Mammary epithelial cell (primary cell): ENCODE results near the gene OR52D1.

Source experiments
- CTCF ChIP-seq, 2 donors: IDR thresholded peaks in 1 of 2; conservative IDR thresholded peaks in 1 of 2; 2 replicates each; pipeline ENCODE4 v1.5.1; 2011 to 2012; ENCODE audit warnings: inconsistent platforms in 2 of 2, low read length in 2 of 2, mild to moderate bottlenecking in 2 of 2, control low read depth in 1 of 2, low read depth in 1 of 2; ENCODE audit not compliant: insufficient read depth in 1 of 2; ENCODE audit errors: extremely low read depth in 1 of 2
- EZH2 ChIP-seq: IDR thresholded peaks from 2 replicates; pipeline ENCODE4 v1.6.1; 2012; ENCODE audit warnings: low read length, inconsistent platforms, borderline replicate concordance

GRCh38 chr11:5441414-5441813, 47.1 kb upstream of the OR52D1 start, which contains the start of gene OR51I1:
- TF ChIP-seq EZH2 (no peak), CTCF (conservative IDR thresholded peaks at IDR 0.05 in 1 of 2, IDR thresholded peaks at IDR 0.05 in 1 of 2; ENCODE audit: extremely low read depth in 1 of 2, insufficient read depth in 1 of 2, low read depth in 1 of 2, low read length in 2 of 2) (no peak)
